MM.1S (cell line): Measurements from ENCODE around the gene NFKBIE.

Experiments
- DNase-seq: peaks from one replicate; pipeline ENCODE4 v3.0.0-alpha.2; 2015
- H2AFZ ChIP-seq: fragments of 300-600 bp; sonication (generic); 2 replicates; pipeline ENCODE4 v1.6.0; 2016; ENCODE audit warnings: antibody characterized with exemption, low read length
- H3F3A ChIP-seq: fragments of 300-600 bp; sonication (generic); 2 replicates; pipeline ENCODE4 v1.6.1; 2016; ENCODE audit warnings: mild to moderate bottlenecking, antibody characterized with exemption, low read length, moderate library complexity, mixed read lengths; ENCODE audit not compliant: insufficient read depth
- H3K27ac ChIP-seq: fragments of 300-600 bp; sonication (generic); 2 replicates; pipeline ENCODE4 v1.5.1; 2016; ENCODE audit warnings: mild to moderate bottlenecking, low read length
- H3K27me3 ChIP-seq: fragments of 300-600 bp; sonication (generic); replicated peaks from 2 replicates; pipeline ENCODE4 v1.6.0; 2016; ENCODE audit warnings: low read length; ENCODE audit not compliant: insufficient read depth
- H3K36me3 ChIP-seq: fragments of 300-600 bp; sonication (generic); replicated peaks from 2 replicates; pipeline ENCODE4 v1.6.1; 2016; ENCODE audit warnings: mild to moderate bottlenecking, low read length, mixed read lengths; ENCODE audit not compliant: insufficient read depth
- H3K4me1 ChIP-seq: fragments of 300-600 bp; sonication (generic); 2 replicates; pipeline ENCODE4 v1.6.1; 2016; ENCODE audit warnings: low read length, mixed read lengths
- H3K4me2 ChIP-seq: fragments of 300-600 bp; sonication (generic); 2 replicates; pipeline ENCODE4 v1.6.0; 2016; ENCODE audit warnings: low read depth, low read length
- H3K4me3 ChIP-seq: fragments of 300-600 bp; sonication (generic); 2 replicates; pipeline ENCODE4 v1.5.1; 2016; ENCODE audit warnings: low read length, mixed read lengths
- H3K79me2 ChIP-seq: fragments of 300-600 bp; sonication (generic); 2 replicates; pipeline ENCODE4 v1.6.1; 2016; ENCODE audit warnings: mixed run types, low read length, mixed read lengths
- H3K9ac ChIP-seq: fragments of 300-600 bp; sonication (generic); 2 replicates; pipeline ENCODE4 v1.6.1; 2016; ENCODE audit warnings: low read length, mixed read lengths
- H3K9me2 ChIP-seq: fragments of 300-600 bp; sonication (generic); replicated peaks from 2 replicates; pipeline ENCODE4 v1.6.1; 2016; ENCODE audit warnings: mild to moderate bottlenecking, low read length, mixed read lengths; ENCODE audit not compliant: insufficient read depth
- H3K9me3 ChIP-seq: fragments of 300-600 bp; sonication (generic); replicated peaks from 2 replicates; pipeline ENCODE4 v1.6.1; 2016; ENCODE audit warnings: mild to moderate bottlenecking, low read length, mixed read lengths; ENCODE audit not compliant: insufficient read depth
- H4K20me1 ChIP-seq: fragments of 300-600 bp; sonication (generic); 2 replicates; pipeline ENCODE4 v1.6.1; 2016; ENCODE audit warnings: mild to moderate bottlenecking, low read length, moderate library complexity, mixed read lengths; ENCODE audit not compliant: insufficient read depth
- CTCF ChIP-seq: fragments of 300-600 bp; sonication (generic); IDR thresholded peaks from 2 replicates; pipeline ENCODE4 v1.5.1; 2016; ENCODE audit warnings: antibody characterized with exemption, low read length, mixed read lengths
- EZH2 ChIP-seq: fragments of 300-600 bp; sonication (generic); optimal IDR thresholded peaks from 2 replicates; pipeline ENCODE3; 2017; ENCODE audit warnings: low read depth, mild to moderate bottlenecking, antibody characterized with exemption, low read length, mixed read lengths
- EZH2phosphoT487 ChIP-seq: fragments of 300-600 bp; sonication (generic); IDR thresholded peaks from 2 replicates; pipeline ENCODE4 v1.6.1; 2018; ENCODE audit warnings: antibody characterized with exemption, low read length

NFKBIE gene

DNA sequence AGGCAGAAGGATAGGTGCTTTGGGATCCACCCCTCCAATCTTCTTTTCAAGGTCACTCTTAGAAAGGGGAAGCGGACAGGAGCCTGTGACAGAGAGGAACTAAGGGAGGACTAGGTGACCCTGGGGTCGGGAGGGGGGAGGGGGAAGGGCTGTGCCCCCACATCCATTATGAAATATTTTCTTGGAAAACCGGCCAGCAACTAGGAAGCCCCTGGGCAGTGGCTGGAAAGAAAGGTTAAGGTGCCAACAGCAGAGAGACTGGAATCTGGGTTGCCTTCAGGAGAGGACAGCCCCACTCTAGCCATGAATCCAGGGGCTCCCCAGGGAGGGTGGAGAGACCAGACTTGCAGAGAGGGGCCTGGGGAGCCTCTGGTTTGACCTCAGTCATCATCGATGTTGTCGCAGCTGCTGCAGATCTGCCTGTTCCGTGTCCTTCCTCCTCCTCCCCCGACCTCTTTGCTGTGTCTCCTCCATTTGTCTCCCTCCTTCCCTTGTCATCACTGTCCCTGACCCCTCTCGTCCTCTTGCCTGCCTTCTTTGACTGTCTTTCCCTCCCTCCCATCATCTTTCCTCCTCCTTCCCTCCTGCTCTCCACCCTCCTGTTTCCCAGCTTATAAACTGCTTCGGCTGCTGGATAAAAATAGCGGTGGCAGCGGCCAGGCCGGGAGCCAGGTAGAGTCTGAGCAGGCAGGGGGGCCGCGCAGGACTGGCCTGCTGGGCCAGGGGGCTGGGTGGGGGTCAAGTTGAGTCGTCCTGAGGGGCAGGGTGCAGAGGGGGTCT, 38.8 kb downstream of the NFKBIE start:
- Histone ChIP-seq H3K27ac (no peak overlapping the region), H3K4me1 (peaks cover 17% of the 10 kb centered on the region), H3K4me3 (no peak overlapping the region), H3K9me3 (no peaks in the 10 kb centered on the region), H3K9ac (no peak overlapping the region), H3F3A (peaks cover 5% of the 10 kb centered on the region; the same call in 1 of the 2 replicates), H2AFZ (no peak overlapping the region), H3K9me2 (no peaks in the 10 kb centered on the region), H4K20me1 (no peaks in the 10 kb centered on the region), H3K36me3 (no peaks in the 10 kb centered on the region), H3K4me2 (no peak overlapping the region), H3K79me2 (peaks cover 50% of the 10 kb centered on the region), H3K27me3 (no peaks in the 10 kb centered on the region)
- no peak for DNase-seq
- TF ChIP-seq EZH2phosphoT487: no peak

DNA sequence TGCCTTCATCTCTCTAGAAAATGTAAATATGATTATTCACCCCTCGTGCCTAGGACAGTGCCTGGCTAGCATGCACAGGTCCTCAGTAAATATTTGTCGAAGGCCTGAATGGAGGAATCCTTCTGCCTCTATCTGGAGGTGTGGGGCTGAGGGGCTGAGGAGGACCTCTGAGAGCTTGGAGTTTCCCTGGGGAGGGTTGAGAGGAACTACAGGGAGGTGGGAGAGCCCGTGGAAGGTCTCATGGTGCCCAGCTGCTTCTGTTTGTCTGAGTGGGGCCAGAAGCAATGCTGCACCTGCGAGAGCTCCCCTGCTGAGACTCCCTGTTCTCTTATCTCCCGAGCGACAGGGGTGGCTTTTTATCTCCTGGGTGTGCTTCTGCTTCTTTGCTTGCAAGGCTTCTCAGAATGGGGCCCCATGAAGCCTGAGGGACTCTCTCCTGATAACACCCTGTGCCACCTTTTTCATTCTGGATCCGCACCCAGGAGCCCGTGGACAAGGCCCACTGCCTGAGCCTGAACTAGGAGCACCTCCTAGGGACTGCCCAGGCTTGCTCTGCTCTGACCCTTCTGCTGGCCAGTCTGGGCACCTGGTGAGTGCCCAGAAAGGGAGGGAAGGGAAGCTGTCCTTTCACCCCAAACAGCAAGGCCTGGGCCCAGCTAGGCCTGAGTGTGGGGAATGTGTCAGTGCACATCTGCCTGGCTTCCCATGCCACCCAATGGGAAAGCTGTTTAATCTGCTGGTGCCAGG, 39.6 kb downstream of the NFKBIE start:
- no peaks in the 10 kb centered on the region for H3K27me3 ChIP-seq
- H3K9me2 ChIP-seq: no peaks in the 10 kb centered on the region
- H3F3A ChIP-seq: peaks cover 12% of the 10 kb centered on the region
- no peaks in the 10 kb centered on the region for H3K9me3 ChIP-seq
- no peak overlapping the region for H3K27ac ChIP-seq
- DNase-seq: no peak
- TF ChIP-seq CTCF (no peak), EZH2phosphoT487 (no peak)
- H4K20me1 ChIP-seq: no peaks in the 10 kb centered on the region
- H3K79me2 ChIP-seq: peaks cover 50% of the 10 kb centered on the region
- no peak overlapping the region for H3K9ac ChIP-seq
- no peaks in the 10 kb centered on the region for H3K36me3 ChIP-seq
- no peak overlapping the region for H3K4me2 ChIP-seq
- no peak overlapping the region for H3K4me3 ChIP-seq
- no peak overlapping the region for H2AFZ ChIP-seq
- H3K4me1 ChIP-seq: peaks cover 22% of the 10 kb centered on the region

DNA sequence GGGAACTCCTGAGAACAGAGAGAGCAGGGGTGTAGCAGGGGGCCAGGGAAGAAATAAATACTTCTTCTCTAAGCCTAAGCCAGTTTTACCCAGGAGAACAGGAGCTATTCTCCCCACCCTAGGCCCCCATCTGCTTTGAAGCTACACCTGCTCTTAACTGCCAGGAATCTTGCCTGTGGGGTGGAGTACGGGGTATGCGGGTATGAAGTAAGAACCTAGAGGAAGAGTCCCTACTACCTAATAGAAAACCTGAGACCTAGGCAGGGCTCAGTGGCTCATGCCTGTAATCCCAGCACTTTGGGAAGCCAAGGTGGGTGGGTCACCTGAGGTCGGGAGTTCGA, 40.4 kb downstream of the NFKBIE start:
- H3K79me2 ChIP-seq: peaks cover 50% of the 10 kb centered on the region
- H4K20me1 ChIP-seq: no peaks in the 10 kb centered on the region
- H3K27me3 ChIP-seq: no peaks in the 10 kb centered on the region
- peak overlapping the region; percentile 80; the same call in 1 of the 2 replicates for H3K4me3 ChIP-seq
- no peak overlapping the region for H2AFZ ChIP-seq
- no peaks in the 10 kb centered on the region for H3K9me2 ChIP-seq
- no peak for DNase-seq
- H3K4me1 ChIP-seq: peaks cover 24% of the 10 kb centered on the region
- H3K9me3 ChIP-seq: no peaks in the 10 kb centered on the region
- H3K27ac ChIP-seq: no peak overlapping the region
- peak overlapping the region; percentile 94; the same call in 1 of the 2 replicates for H3K4me2 ChIP-seq
- H3K36me3 ChIP-seq: no peaks in the 10 kb centered on the region
- H3F3A ChIP-seq: peaks cover 17% of the 10 kb centered on the region
- TF ChIP-seq CTCF: no peak
- TF ChIP-seq EZH2phosphoT487: no peak
- TF ChIP-seq EZH2: no peak
- peak overlapping the region; percentile 75; the same call in 1 of the 2 replicates for H3K9ac ChIP-seq
